CD1c-positive myeloid dendritic cell (primary cell): ENCODE measurements around the gene SPOCD1.
A peak's percentile ranks its signal among the peaks of the same experiment; 100 is the strongest.

ENCODE experiments used
- DNase-seq: peaks from one replicate; pipeline ENCODE4 v3.0.0-alpha.2; 2016; ENCODE audit errors: extremely low spot score

SPOCD1 gene

GRCh38 chr1:31799895-31800673, 15.7 kb downstream of the SPOCD1 start:
- DNase-seq, result peak; percentile 42

- no peak for DNase-seq
Observed at GRCh38 chr1:31799196-31799894, 16.5 kb downstream of the SPOCD1 start.

- peak; percentile 90 for DNase-seq
Observed at GRCh38 chr1:31798433-31799195, 17.2 kb downstream of the SPOCD1 start.

GRCh38 chr1:31798086-31798432, 17.8 kb downstream of the SPOCD1 start:
- no peak for DNase-seq

GRCh38 chr1:31797216-31797615, 18.6 kb downstream of the SPOCD1 start:
- DNase-seq, result no peak

- no peak for DNase-seq
Observed at GRCh38 chr1:31796707-31797106, 19.1 kb downstream of the SPOCD1 start.

- no peak for DNase-seq
Observed at GRCh38 chr1:31795801-31796621, 19.8 kb downstream of the SPOCD1 start.

GRCh38 chr1:31795096-31795675, 20.6 kb downstream of the SPOCD1 start:
- DNase-seq, result no peak

GRCh38 chr1:31793586-31794285, 22.1 kb downstream of the SPOCD1 start:
- no peak for DNase-seq

GRCh38 chr1:31793086-31793485, 22.7 kb downstream of the SPOCD1 start:
- no peak for DNase-seq

- no peak for DNase-seq
Observed at GRCh38 chr1:31792541-31792940, 23.3 kb downstream of the SPOCD1 start.

GRCh38 chr1:31792116-31792515, 23.7 kb downstream of the SPOCD1 start:
- no peak for DNase-seq

- DNase-seq, result no peak
Observed at GRCh38 chr1:31791131-31791858, 24.5 kb downstream of the SPOCD1 start.

- DNase-seq, result no peak
Observed at GRCh38 chr1:31790641-31791091, 25.2 kb downstream of the SPOCD1 start.

GRCh38 chr1:31790140-31790539, 25.7 kb downstream of the SPOCD1 start:
- no peak for DNase-seq

GRCh38 chr1:31789259-31790065, 26.4 kb downstream of the SPOCD1 start:
- peak; percentile 92 for DNase-seq

GRCh38 chr1:31788825-31789256, 27.0 kb downstream of the SPOCD1 start:
- DNase-seq, result peak; percentile 65

- peak; percentile 95 for DNase-seq
Observed at GRCh38 chr1:31788138-31788824, 27.5 kb downstream of the SPOCD1 start.

- DNase-seq, result no peak
Observed at GRCh38 chr1:31787786-31788137, 28.1 kb downstream of the SPOCD1 start.
